GM18502 (cell line): ENCODE measurements around the gene LRRC4C.
A peak's percentile ranks its signal among the peaks of the same experiment; 100 is the strongest.
"Not testable (repeated sequence)": the region's sequence is repeated elsewhere in the genome, so short reads cannot be mapped to it uniquely, and the experiment has no call there.

Experiments used
- ATAC-seq: cut with Tn5 transposase; IDR thresholded peaks from one replicate; pipeline ENCODE4 v1.9.1; 2021; ENCODE audit warnings: mild to moderate bottlenecking; ENCODE audit not compliant: unreplicated experiment, poor library complexity

The LRRC4C gene

GRCh38 chr11:40170078-40170477, 1289.4 kb downstream of the LRRC4C start:
- no peak for ATAC-seq

DNA sequence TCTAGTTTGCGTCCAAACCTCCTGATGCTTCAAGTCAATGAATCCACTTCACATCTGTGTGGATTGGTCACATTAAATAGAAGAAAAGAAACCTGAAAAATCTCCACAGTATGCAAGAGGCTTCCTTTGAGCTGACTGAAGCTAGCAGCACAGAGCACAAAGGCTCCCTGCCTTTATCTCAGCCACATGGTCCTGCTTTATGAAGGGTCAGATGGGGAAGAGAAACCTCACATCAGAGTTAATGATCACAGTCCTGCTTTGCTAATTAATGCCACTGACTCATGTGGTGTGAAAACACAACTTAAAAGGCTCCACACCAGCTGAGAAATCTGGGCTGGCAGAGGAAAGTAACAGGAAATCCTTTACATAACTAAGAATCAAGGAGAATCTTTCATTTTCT, 1291.0 kb downstream of the LRRC4C start:
- peak; percentile 93 for ATAC-seq

DNA sequence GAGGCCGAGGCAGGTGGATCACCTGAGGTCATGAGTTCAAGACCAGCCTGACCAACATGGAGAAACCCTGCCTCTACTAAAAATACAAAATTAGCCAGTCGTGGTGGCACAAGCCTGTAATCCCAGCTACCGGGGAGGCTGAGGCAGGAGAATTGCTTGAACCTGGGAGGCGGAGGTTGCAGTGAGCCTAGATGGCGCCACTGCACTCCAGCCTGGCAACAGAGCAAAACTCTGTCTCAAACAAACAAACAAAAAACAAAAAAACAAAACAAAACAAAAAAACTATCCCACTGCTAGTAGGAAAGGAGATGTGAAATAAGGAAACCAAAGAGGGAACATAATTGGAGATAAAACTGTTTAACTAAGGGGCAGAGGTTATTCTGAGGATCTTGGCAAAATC, 1291.6 kb downstream of the LRRC4C start:
- not testable (repeated sequence) for ATAC-seq

DNA sequence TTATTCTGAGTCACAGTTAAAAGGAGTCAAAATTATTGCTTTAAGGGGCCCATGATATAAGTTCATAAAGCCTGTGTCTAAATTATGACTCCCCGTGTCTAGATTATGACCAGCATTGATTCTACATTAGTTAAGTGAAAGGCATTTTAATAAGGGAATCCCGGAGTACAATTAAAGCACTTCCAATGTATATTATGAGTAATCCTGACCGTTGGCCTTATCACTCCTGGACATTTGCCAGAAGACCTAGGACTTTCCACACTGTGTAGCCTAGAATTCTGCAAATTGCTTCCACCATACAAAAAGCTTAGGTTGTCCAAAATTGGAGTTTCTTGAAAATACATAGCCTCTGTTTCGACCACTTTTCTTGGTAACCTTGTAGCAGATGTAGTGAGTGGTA, 1292.6 kb downstream of the LRRC4C start:
- ATAC-seq: no peak

DNA sequence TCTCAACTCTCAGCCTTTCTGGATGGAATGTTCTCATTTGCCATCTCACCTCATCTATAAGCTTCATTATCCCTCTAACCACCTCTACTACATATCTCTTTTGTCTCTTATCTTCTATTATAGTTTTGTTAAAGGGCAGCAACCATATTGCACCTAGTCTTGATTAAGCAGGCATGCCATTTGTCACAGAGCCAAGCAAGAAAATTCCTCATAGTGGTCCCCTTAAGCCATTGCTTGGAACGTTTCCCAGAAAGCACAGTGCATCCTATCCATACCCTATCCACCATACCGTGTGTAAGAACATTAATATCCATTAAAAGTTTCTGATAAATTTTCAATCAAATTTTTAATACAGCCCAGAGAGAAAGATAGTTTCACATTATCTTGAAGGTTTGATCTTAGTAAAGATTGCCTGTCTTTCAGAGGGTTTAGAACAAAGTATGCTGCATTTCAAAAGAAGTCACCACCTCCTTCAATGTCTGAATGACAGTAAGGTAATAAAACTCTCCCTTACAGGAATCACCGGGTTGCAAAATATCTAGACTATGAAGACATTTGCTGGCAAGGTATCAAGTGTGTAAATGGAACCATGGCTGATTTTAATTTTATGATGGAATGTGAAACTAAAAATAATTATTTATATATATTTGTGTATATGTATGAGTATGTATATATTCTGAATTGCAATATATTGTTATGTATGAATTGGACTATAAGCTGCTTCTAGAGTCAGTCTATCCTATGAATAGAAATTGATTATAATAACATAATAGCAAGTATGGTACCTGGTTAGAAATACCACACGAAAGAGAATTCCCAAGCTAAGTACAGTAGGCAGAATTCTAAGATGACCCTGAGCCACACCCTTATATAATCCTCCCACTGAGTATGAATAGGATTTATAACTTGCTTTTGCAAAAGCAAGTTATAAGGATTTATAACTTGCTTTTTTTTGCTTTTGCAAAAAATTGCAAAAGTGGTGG, 1296.3 kb downstream of the LRRC4C start:
- ATAC-seq: no peak

GRCh38 chr11:40161854-40162410, 1297.5 kb downstream of the LRRC4C start:
- no peak for ATAC-seq

DNA sequence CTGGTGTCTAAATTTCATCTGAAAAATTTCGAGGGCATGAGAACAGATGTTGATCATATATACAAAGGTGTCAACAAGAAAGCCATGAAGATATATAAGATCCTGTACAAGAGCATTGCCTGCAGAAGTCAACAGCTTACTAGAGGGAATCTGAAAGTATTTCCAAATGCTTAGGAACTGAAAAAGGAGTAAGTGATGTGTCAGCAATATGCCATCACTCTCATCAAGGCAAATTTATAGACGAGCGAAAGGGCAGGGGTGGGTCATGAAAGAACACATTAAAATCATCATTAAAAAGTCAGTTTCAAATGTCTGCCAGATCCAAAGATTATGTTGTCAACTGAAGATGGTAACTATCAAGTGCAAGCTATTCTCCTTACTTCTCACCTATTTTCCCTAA, 1299.0 kb downstream of the LRRC4C start:
- no peak for ATAC-seq

DNA sequence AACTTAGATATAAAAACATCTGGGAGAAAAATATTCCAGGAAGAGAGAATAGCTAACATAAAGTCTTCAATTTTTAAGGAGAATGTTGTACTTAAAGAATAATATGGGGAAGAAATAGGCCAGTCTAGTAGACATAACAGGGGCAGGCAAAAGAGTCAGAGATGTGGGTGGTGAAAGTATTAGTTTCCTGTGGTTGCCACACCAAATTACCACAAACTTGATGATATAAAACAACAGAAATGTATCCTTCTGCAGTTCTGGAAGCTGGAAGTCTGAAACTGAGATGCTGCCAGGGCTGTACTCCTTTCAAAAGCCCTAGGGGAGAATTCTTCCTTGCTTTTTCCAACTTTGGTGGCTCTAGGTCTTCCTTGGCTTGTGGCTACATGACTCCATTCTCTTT, 1309.7 kb downstream of the LRRC4C start:
- no peak for ATAC-seq

DNA sequence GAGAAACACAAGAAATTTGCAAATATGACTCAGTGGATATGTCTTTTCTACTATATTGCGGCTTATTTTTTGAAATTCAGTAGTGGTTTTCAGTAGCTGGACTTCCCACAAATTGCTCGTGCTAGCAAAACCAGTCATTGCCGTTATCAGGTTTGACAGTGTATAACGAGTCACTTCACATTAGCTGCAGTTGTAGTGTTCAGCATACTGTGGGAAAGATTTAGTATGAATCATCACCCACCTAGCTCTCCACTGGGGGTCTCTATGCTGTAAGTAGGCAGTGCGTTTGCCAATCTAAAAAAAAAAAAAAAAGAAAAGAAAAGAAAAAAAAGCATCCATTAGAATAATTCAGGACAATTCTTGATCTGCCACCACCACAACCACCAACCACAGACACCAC, 1318.9 kb downstream of the LRRC4C start:
- ATAC-seq: no peak

- no peak for ATAC-seq
Measured at GRCh38 chr11:40139536-40139935, 1319.9 kb downstream of the LRRC4C start.

GRCh38 chr11:40139066-40139465, 1320.4 kb downstream of the LRRC4C start:
- ATAC-seq: no peak

DNA sequence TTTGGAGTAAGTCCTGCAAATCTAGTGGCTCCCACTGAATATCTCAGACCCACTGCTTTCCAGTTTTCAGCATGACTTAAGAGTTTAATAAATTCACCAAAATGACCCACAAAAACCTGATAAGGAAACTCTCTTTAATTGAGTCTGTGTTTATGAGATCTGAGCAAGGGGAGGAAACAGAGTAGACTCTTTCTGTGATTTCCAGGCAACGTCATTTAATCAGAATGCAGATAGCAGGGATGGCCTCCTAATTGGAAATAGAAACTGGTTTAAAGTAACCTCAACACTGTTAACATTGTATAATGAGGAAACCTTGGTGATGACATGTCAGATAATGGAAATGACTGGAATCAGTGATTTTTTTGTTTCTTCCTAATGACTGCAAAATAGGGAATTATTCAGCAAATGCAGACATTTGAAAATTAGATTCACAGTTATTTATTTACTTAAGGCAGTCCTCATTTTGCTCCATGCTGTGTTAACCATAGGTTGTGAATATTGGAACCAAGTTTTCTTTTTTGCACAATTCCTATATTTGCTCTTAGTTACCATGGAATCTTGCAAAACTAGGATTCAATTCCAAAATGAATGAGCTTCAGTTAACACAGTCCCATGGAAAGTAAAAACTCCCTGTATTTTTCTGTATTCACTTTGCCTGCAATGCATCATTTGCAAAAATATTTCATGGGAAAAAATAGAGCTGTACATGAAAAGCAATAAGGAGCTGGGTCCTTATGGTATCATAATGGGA, 1324.5 kb downstream of the LRRC4C start:
- ATAC-seq: no peak

DNA sequence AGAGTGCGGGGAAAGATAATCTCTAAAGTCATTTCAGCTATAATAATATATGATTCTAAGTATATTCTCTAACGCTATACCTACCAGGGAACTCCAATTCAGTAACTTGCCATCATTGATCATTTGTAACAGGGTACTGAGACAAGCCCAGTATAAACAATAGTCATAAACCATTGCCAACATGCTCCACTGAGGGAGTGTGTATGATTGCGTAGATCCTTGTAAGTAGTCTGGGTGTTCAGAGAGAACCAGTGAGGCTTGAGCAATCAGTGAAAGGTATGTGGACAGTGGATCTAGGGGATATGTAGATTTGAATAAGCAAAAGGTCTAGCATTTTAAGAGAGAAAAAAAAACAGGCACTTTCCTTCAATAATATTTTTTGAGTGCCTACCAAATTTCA, 1326.0 kb downstream of the LRRC4C start:
- no peak for ATAC-seq

DNA sequence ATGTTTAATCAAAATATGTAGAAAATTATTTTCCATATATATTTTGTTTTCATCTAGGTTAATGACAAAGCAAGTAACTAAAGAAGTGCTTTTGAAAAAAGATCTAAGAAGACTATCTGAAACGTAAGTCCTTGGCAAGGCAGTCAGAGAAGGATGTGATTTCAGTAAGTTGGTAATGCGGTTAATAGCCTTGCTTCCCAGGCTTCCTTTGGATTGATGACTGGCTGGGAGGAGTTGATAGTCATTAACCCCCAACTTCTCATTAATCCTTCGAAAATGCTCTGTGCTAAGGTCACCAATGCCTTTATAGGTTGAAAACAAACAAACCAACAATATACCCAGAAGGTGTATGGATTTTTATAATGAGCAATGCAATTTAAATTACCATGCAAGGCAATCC, 1326.5 kb downstream of the LRRC4C start:
- ATAC-seq: no peak

DNA sequence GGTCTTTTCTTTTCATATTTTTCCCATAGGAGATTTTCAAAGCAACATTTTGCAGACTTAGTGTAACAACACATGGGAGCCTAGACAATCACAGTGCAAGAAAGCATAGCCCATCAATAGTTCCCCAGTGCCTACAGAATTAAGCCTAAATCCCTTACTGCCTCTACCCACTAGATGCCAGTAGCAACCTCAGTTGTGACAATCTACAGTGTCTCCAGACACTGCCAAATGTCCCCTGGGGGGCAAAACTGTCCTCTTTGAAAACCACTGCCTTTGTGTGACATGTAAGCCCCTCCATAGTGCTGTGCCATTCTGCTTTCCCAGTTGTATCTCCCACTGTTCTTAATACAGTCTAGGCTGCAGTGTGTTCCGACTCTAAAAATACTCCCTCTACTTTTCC, 1329.0 kb downstream of the LRRC4C start:
- ATAC-seq: no peak

- no peak for ATAC-seq
Measured at GRCh38 chr11:40129266-40129665, 1330.2 kb downstream of the LRRC4C start.

DNA sequence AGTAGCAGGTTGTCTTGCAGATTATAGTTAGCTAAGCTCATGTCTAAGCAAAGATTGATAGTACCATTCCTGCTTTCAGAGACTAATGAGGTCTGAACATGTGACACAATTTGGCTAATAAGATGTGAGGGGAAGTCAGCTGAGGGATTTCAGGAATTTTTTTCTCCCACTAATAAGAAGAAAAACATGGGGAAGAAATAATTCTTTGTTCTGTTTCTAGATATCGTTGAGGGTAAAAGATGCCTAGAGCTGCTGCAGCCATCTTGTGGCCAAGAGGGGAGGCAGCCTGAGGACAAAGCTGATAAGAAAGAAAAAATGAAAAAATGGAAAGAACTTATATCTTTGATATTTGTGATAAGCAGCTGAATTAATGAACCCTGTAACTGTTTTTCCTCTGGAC, 1334.4 kb downstream of the LRRC4C start:
- no peak for ATAC-seq

DNA sequence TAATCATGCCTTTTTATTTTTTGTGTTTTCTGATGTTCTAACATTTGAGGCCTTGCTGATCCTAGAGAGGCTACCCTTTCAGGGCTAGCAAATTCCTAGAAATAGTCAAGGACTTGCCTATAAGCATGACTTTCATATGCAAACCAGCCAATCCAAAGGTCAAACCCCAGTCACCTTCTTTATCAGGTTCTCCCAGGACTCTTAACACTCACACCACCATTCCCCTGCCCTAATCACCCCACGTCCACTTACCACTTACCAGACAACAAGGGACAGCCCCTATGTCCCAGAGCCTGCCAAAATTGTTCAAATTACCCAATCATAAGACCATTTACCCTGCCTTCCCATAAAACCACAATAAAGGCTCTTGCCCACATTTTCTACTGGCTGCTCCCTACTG, 1339.8 kb downstream of the LRRC4C start:
- no peak for ATAC-seq

DNA sequence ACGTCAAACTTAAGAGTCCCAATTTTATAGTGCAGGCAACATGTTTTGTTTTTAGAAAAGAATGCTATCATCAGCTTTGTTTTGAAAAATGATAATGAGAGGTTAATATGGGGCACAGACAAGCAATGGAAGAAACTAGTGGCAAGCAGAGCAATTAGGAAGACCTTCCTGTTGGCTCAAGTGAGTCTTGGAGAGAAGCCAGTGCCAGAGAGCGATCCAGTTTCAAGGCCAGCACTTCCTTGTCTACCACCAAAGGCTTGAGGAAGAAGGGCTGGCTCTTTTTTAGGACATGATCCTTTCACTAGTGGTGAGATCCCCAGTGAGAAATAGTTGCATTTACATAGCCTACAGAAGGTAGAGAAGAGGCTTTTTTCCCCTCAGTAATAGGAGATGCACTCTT, 1340.7 kb downstream of the LRRC4C start:
- no peak for ATAC-seq

DNA sequence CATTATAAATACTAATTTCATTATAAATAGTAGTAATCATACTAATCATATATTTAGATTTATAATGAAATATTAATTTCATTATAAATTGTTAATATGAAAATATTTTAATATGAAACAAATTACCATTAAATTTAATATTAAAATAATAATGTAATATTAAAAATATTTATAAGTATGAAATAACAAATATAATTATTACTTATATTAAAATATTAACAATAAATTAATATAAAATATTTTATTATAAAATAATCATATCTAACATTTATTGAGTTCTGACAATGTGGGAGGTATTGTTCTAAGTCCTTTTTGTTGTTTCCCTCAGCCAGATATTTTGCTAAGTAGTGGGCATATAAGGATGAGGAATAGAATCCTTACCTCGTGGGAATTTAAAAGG, 1341.4 kb downstream of the LRRC4C start:
- no peak for ATAC-seq

- no peak for ATAC-seq
Measured at GRCh38 chr11:40104941-40105550, 1354.4 kb downstream of the LRRC4C start.
